SKM-1 treated with dmso at 0.1 percent for 144 hours (cell line): ENCODE data around the gene POU2AF2.

ENCODE experiments used
- DNase-seq: peaks from one replicate; lab custom pipeline; 2025; ENCODE audit not compliant: unreplicated experiment; lab: John Stamatoyannopoulos, UW

Gene POU2AF2

GRCh38 chr11:111327908-111328624, 82.5 kb downstream of the POU2AF2 start:
- no peak for DNase-seq

GRCh38 chr11:111329306-111330204, 84.0 kb downstream of the POU2AF2 start:
- no peak for DNase-seq

GRCh38 chr11:111330234-111330893, 84.8 kb downstream of the POU2AF2 start:
- no peak for DNase-seq

- no peak for DNase-seq
These were observed 86.4 kb downstream of the POU2AF2 start for GRCh38 chr11:111331711-111332479.

- DNase-seq: no peak
These were observed 89.3 kb downstream of the POU2AF2 start for GRCh38 chr11:111334532-111335502.

GRCh38 chr11:111335549-111335948, 90.0 kb downstream of the POU2AF2 start:
- no peak for DNase-seq
